ENCODE data around the gene PALLD.

DNA sequence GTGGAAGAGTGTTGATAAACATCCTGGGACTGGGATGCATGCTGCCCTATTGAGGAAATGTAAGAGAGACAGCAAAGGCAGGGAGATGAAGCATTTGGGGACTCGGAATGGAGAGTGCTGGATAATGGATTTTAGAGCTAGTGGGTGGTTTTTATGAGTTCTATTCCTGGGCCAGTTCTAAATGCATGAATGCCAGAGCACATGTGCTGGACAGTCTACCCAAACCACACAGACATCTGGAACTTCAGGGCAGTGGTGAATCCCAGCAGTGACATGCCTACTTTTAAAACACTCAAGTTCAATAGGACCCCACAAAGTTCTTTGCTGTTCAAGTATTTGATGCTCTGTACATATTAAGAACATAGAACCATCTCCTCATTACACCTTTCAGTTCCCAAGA lies 379.3 kb downstream of the PALLD start:
- TF ChIP-seq CTCF (IDR thresholded peaks at IDR 0.05; ENCODE audit: low read length), result no peak
- no peak for TF ChIP-seq EZH2 (IDR thresholded peaks at IDR 0.05; ENCODE audit: borderline replicate concordance, low read length)
